ENCODE results near the gene MELK.

MELK gene

DNA sequence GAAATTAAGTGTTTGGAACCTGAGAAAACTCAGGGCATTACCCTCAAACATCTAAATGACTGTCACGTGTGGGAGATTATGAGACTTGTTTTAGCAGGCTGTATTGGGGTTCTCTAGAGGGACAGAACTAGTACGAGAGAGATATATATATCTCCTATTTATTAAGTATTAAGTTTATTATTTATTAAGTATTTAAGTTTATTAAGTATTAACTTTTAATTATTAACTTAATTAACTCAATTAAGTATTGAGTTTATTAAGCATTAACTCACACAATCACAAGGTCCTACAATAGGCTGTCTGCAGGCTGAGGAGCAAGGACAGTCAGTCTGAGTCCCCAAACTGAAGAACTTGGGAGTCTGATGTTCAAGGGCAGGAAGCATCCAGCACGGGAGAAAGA lies 113.8 kb downstream of the MELK start:
- peaks cover 18% of the 10 kb centered on the region for H3K36me3 Mint-ChIP-seq (ENCODE audit: low read depth)
- peaks cover 22% of the 10 kb centered on the region for H3K9me3 Mint-ChIP-seq
- H3K27ac Mint-ChIP-seq: no peak overlapping the region
- TF ChIP-seq, protein P1, sequence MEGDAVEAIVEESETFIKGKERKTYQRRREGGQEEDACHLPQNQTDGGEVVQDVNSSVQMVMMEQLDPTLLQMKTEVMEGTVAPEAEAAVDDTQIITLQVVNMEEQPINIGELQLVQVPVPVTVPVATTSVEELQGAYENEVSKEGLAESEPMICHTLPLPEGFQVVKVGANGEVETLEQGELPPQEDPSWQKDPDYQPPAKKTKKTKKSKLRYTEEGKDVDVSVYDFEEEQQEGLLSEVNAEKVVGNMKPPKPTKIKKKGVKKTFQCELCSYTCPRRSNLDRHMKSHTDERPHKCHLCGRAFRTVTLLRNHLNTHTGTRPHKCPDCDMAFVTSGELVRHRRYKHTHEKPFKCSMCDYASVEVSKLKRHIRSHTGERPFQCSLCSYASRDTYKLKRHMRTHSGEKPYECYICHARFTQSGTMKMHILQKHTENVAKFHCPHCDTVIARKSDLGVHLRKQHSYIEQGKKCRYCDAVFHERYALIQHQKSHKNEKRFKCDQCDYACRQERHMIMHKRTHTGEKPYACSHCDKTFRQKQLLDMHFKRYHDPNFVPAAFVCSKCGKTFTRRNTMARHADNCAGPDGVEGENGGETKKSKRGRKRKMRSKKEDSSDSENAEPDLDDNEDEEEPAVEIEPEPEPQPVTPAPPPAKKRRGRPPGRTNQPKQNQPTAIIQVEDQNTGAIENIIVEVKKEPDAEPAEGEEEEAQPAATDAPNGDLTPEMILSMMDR (IDR thresholded peaks at IDR 0.05): no peak
- no peak for DNase-seq
- no peaks in the 10 kb centered on the region for H3K4me1 Mint-ChIP-seq
- H3K4me3 Mint-ChIP-seq: no peak overlapping the region
- H3K27me3 Mint-ChIP-seq (ENCODE audit: low read depth, poor library complexity): no peaks in the 10 kb centered on the region

DNA sequence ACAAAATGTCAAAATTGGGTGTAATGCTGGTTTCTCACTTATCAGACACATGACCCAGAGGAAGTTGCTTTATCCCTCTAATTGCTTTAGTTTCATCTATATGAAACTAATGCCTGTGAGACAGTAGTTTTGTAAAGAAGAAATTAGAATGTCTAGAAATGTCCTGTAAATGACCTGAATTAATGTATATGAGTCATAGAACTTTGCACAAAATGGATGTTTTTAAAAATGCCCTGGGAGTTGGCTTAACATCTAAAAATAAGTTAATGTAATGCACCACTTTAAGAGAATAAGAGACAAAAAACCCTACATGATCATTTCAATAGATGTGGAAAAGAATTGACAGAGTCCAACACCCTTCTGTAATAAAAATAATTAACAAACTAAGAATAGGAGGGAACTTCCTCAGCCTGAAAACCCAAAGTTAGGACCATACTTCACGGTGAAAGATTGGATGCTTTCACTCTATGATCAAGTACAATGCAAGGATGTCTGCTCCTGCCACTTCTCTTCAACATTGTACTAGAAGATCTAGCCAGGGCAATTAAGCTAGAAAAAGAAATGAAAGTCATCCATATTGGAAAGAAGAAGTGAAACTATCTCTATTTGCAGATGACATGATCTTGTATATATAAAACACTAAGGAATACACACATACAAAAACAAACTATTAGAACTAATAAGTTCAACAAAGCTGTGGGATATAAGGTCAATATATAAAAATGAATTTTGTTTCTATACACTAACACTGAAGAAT lies 117.9 kb downstream of the MELK start:
- Mint-ChIP-seq H3K27ac (no peak overlapping the region), H3K9me3 (no peaks in the 10 kb centered on the region), H3K27me3 (ENCODE audit: low read depth, poor library complexity) (no peaks in the 10 kb centered on the region), H3K36me3 (ENCODE audit: low read depth) (no peaks in the 10 kb centered on the region), H3K4me1 (no peaks in the 10 kb centered on the region), H3K4me3 (no peak overlapping the region)
- TF ChIP-seq, protein P1 (IDR thresholded peaks at IDR 0.05): no peak
- no peak for DNase-seq

DNA sequence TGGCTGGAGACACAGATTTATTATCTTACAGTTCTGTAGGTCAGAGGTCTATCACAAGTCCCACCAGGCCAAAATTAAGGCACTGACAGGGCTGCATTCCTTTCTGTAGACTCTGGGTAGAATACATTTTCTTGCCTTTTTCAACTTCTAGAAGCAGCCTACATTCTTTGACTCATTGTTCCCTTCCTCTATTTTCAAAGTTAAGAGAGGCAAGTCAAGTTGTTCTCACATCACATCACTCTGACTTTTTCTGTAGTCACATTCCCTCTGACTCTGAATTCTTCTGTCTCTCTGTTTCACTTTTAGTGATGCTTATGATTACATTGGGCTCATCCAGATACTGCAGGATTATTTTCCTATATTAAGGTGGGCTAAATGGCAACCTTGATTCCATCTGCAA lies 119.0 kb downstream of the MELK start:
- Mint-ChIP-seq H3K4me1 (no peaks in the 10 kb centered on the region), H3K27me3 (ENCODE audit: low read depth, poor library complexity) (peaks cover 3% of the 10 kb centered on the region)
- TF ChIP-seq, protein P1 (IDR thresholded peaks at IDR 0.05): no peak

DNA sequence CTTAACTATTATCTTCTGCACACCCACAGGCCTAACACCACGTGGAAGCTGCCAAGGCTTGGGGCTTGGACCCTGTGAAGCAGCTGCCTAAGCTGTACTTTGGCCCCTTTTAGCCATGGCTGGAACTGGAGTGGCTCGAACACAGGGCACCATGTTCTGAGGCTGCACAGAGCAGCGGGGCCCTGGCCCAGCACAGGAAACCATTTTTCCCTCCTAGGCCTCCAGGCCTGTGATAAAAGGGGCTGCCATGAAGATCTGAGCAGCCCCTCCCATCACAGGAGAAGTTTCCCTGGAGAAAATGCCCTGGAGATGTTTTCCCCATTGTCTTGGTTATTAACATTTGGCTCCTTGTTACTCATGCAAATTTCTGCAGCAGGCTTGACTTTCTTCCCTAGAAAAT lies 126.3 kb downstream of the MELK start:
- TF ChIP-seq, protein P1 (IDR thresholded peaks at IDR 0.05): no peak
- Mint-ChIP-seq H3K9me3 (peaks cover 44% of the 10 kb centered on the region), H3K27me3 (ENCODE audit: low read depth, poor library complexity) (peaks cover 14% of the 10 kb centered on the region), H3K4me3 (no peak overlapping the region), H3K36me3 (ENCODE audit: low read depth) (peaks cover 4% of the 10 kb centered on the region), H3K4me1 (no peaks in the 10 kb centered on the region), H3K27ac (no peak overlapping the region)
- DNase-seq: no peak

More for the DNA sequence above, 119.0 kb downstream of the MELK start:
- H3K4me3 Mint-ChIP-seq: no peak overlapping the region
- no peaks in the 10 kb centered on the region for H3K36me3 Mint-ChIP-seq (ENCODE audit: low read depth)
- peaks cover 2% of the 10 kb centered on the region for H3K9me3 Mint-ChIP-seq
- no peak overlapping the region for H3K27ac Mint-ChIP-seq
- DNase-seq: no peak

DNA sequence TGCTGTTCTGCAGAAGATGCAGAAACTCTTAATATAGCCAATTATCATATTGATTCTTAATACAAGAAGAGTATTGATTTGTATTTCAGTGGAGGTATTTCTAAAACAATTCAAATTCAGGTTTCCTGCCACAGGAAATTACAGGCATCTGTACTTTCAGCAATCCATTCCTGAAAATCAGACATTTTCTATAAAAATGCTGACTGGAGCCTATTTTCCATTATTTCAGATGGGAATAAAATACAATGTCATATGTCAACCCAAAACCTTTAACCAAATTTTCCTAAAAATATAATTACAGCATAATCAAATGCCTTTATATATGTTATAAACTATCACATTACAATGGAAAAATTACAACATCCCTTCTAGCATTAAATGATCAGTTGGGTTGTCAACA lies 131.5 kb downstream of the MELK start:
- H3K4me1 Mint-ChIP-seq: no peaks in the 10 kb centered on the region
- TF ChIP-seq, protein P1 (IDR thresholded peaks at IDR 0.05): no peak
- peaks cover 36% of the 10 kb centered on the region for H3K27me3 Mint-ChIP-seq (ENCODE audit: low read depth, poor library complexity)
- H3K9me3 Mint-ChIP-seq: peaks cover 20% of the 10 kb centered on the region
- H3K36me3 Mint-ChIP-seq (ENCODE audit: low read depth): peaks cover 4% of the 10 kb centered on the region
- no peak overlapping the region for H3K27ac Mint-ChIP-seq
- no peak for DNase-seq
- no peak overlapping the region for H3K4me3 Mint-ChIP-seq
